Measurements from ENCODE around the gene DEAF1. TPM values are rescaled to one million over a fixed set of nuclear protein-coding genes. Genes with fewer than 3 reads are reported as not detected.

The DEAF1 gene
- total RNA-seq, 1 experiment from 2014 or later, result 31.9 TPM

DNA sequence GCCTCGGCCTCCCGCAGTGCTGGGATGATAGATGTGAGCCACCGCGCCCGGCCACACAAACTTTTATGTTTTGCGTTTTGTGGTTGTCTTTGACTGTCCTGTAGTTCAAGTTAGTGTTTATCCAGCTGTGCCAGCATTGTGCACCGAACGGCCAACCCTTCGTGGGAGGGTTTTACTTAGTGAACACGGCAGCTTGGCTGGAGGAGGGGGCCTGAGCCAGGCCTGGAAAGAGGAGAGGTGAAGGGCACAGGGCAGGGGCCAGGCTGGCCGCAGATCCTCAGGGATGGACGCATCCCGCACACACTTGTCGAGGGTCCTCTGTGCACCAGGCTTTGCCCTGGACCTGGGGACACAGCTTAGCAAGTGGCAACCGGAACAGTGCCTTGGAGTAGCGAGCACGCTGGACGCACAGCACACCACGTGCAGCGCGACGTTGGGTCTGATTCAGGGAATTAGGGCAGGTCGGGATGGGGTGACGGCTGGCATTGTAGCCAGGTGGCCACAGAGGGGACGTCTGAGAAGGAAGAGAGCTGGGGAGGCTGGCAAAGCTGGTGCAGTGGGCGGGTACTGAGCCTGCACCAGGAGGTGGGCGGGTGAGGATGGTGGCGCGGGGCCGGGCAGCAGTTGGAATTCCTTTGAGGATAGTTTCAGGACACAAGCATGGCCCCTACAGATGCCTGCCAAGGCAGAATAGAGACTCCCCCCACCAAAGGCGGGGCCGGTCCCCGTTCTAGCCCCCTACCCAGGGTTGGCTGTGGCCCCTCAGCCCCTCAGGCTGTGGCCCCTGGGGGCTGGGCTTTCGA lies 24.4 kb upstream of the DEAF1 start:
- no peak overlapping the region for H3K27ac ChIP-seq (ENCODE audit: low read length)
- H4K20me1 ChIP-seq (ENCODE audit: low read length), result no peaks in the 10 kb centered on the region
- TF ChIP-seq CTCF (conservative IDR thresholded peaks at IDR 0.05; ENCODE audit: low read depth, low read length), result no peak
- no peak for TF ChIP-seq EZH2phosphoT487 (IDR thresholded peaks at IDR 0.05; ENCODE audit: borderline replicate concordance, low read length)
- no peak for TF ChIP-seq EZH2 (IDR thresholded peaks at IDR 0.05; ENCODE audit: low read length, unreplicated experiment)
- ChIA-PET CTCF (no interaction called here), POLR2A (ENCODE audit: unreplicated experiment) (no interaction called here)
- no peak for ATAC-seq
- intact Hi-C loops (cut with micrococcal nuclease), result no loop called here
- no peaks in the 10 kb centered on the region for H3K9me3 ChIP-seq (ENCODE audit: low read length)
- no peaks in the 10 kb centered on the region for H3K9me2 ChIP-seq (replicated peaks; ENCODE audit: low read length)
- peaks cover 16% of the 10 kb centered on the region for H3K79me2 ChIP-seq (ENCODE audit: low read length)
- no peak overlapping the region for H3K4me3 ChIP-seq (ENCODE audit: low read length)
- H3K4me1 ChIP-seq (ENCODE audit: insufficient read depth, low read length), result no peaks in the 10 kb centered on the region
- peaks cover 6% of the 10 kb centered on the region; the same call in 1 of the 2 replicates for H3K36me3 ChIP-seq (ENCODE audit: low read depth, low read length)
- no peak overlapping the region for H2AFZ ChIP-seq (ENCODE audit: low read length)
- H3F3A ChIP-seq (ENCODE audit: low read length, unreplicated experiment), result no peaks in the 10 kb centered on the region
- DNase-seq, result no peak
- BruUV-seq (replicated peaks), result no TSS peak
- no peak overlapping the region for H3K4me2 ChIP-seq (ENCODE audit: low read length)
- H3K9ac ChIP-seq (ENCODE audit: low read length), result no peak overlapping the region
- no peaks in the 10 kb centered on the region for H3K27me3 ChIP-seq (ENCODE audit: low read length)

GRCh38 chr11:714436-714835 lies 19.4 kb upstream of the DEAF1 start:
- no peaks in the 10 kb centered on the region for H3K27me3 ChIP-seq (ENCODE audit: low read length)
- ChIA-PET POLR2A (ENCODE audit: unreplicated experiment) (no interaction called here), CTCF (no interaction called here)
- no peaks in the 10 kb centered on the region for H4K20me1 ChIP-seq (ENCODE audit: low read length)
- H3K9me2 ChIP-seq (replicated peaks; ENCODE audit: low read length), result no peaks in the 10 kb centered on the region
- BruUV-seq (replicated peaks), result no TSS peak
- H3K36me3 ChIP-seq (ENCODE audit: low read depth, low read length), result no peaks in the 10 kb centered on the region
- H3K4me1 ChIP-seq (ENCODE audit: insufficient read depth, low read length), result no peaks in the 10 kb centered on the region
- no peak overlapping the region for H2AFZ ChIP-seq (ENCODE audit: low read length)
- H3K4me3 ChIP-seq (ENCODE audit: low read length), result no peak overlapping the region
- no peak overlapping the region for H3K9ac ChIP-seq (ENCODE audit: low read length)
- H3K4me2 ChIP-seq (ENCODE audit: low read length), result no peak overlapping the region
- ATAC-seq (no peak), DNase-seq (no peak)
- no peaks in the 10 kb centered on the region for H3K9me3 ChIP-seq (ENCODE audit: low read length)
- H3F3A ChIP-seq (ENCODE audit: low read length, unreplicated experiment), result no peaks in the 10 kb centered on the region
- peaks cover 30% of the 10 kb centered on the region for H3K79me2 ChIP-seq (ENCODE audit: low read length)
- intact Hi-C loops (cut with micrococcal nuclease), result no loop called here
- TF ChIP-seq CTCF (conservative IDR thresholded peaks at IDR 0.05; ENCODE audit: low read depth, low read length) (no peak), EZH2phosphoT487 (IDR thresholded peaks at IDR 0.05; ENCODE audit: borderline replicate concordance, low read length) (no peak), EZH2 (IDR thresholded peaks at IDR 0.05; ENCODE audit: low read length, unreplicated experiment) (no peak)
- no peak overlapping the region for H3K27ac ChIP-seq (ENCODE audit: low read length)

All from PC-3 (cell line).